Measurements from ENCODE around the gene DAD1. TPM values are rescaled to one million over a fixed set of nuclear protein-coding genes. Genes with fewer than 3 reads are reported as not detected.
"Not testable (repeated sequence)": the region's sequence is repeated elsewhere in the genome, so short reads cannot be mapped to it uniquely, and the experiment has no call there.

DAD1 gene
- total RNA-seq, 1 donor from 2014 or later: 185 TPM

DNA sequence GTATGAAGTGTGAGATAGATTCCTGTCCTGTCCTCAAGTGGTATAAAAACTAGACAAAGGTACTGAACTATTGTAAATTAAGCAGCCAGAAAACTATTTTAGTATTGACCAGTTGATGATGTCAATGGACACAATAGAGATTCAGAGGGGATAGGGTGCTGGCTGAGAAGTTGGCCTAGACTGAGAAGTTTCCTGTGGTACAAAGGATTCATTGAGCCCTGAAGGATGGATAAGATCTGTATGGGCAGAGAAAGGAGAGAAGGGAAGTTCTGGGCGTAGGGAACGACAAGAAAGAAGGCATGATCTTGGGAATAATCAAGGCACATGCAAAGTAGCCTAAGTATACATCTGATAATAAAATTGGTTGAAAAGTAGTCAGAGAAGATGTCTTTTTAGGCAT lies 44.6 kb downstream of the DAD1 start:
- DNase-seq (ENCODE audit: low spot score): no peak
- H3K36me3 ChIP-seq: no peaks in the 10 kb centered on the region
- TF ChIP-seq EZH2 (IDR thresholded peaks at IDR 0.05) (no peak), EZH2phosphoT487 (IDR thresholded peaks at IDR 0.05) (no peak)
- H3K9me3 Mint-ChIP-seq: no peaks in the 10 kb centered on the region
- no peak overlapping the region for H2AFZ ChIP-seq (replicated peaks)
- H3K27me3 Mint-ChIP-seq (ENCODE audit: insufficient read depth, low read depth): peaks cover 2% of the 10 kb centered on the region
- H3K4me1 ChIP-seq: peaks cover 14% of the 10 kb centered on the region
- H3K9me3 ChIP-seq (ENCODE audit: low read depth): no peaks in the 10 kb centered on the region
- H3K27ac Mint-ChIP-seq: no peak overlapping the region
- no peaks in the 10 kb centered on the region for H3K36me3 Mint-ChIP-seq
- no peak overlapping the region for H3K27ac ChIP-seq
- H3K79me2 ChIP-seq (ENCODE audit: low read depth): no peaks in the 10 kb centered on the region
- no peak overlapping the region for H3K4me3 Mint-ChIP-seq
- no peak overlapping the region for H3K4me2 ChIP-seq
- no peak overlapping the region for H3K4me3 ChIP-seq
- peaks cover 2% of the 10 kb centered on the region for H3F3A ChIP-seq (ENCODE audit: low read depth)
- no peak overlapping the region for H3K9ac ChIP-seq
- peaks cover 15% of the 10 kb centered on the region for H3K4me1 Mint-ChIP-seq
- peaks cover 22% of the 10 kb centered on the region for H3K27me3 ChIP-seq
- H4K20me1 ChIP-seq (ENCODE audit: low read depth): no peaks in the 10 kb centered on the region

DNA sequence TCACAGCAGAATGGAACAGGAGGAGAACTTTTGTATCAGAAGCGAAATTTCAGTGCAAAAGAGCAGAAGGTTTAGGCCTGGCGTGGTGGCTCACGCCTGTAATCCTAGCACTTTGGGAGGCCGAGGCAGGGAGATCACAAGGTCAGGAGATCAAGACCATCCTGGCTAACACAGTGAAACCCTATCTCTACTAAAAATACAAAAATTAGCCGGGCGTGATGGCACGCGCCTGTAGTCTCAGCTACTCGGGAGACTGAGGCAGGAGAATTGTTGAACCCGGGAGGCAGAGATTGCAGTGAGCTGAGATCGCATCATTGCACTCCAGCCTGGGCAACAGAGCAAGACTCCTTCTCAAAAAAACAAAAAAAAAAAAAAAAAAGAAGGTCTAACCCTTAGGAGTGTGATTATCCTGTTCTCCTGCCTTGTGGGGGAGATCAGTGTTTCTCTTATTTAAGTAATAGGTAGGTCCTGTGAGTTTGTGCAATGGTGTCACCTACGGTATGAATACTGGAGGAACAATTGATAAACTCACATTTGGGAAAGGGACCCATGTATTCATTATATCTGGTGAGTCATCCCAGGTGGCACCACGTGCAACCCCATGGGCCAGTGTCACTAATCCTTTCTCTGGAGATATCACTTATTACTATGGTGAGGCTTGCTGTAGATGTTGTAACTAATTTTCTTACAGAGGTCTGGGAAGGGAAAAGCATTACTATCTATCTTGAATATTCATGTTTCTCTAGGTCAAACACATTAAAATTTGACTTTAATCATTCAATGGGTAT lies 45.3 kb downstream of the DAD1 start:
- H3K27me3 ChIP-seq: peaks cover 22% of the 10 kb centered on the region
- H3K27me3 Mint-ChIP-seq (ENCODE audit: insufficient read depth, low read depth); H3K4me3 ChIP-seq: not testable (repeated sequence)

DNA sequence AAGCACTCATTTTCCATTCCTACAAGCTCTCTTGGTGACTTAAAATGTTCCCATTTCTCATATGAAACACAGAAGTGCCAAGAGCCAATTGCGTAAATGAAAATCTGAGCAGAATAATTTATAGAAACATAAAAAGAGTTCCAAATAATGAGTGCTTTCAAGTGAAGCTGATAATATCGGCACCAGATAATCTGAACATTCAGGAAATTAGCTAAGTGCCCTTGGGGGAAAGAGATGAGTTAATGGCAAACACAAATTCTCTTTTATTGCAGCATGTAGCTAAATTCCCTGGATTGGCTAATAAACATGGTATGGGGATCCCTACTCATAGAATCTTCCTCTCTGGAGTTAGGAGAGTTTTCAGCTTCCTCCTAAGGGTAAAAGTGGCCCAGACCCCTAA lies 46.7 kb downstream of the DAD1 start:
- peaks cover 2% of the 10 kb centered on the region for H3K27me3 Mint-ChIP-seq (ENCODE audit: insufficient read depth, low read depth)

More for the DNA sequence above, 45.3 kb downstream of the DAD1 start:
- not testable (repeated sequence) for H3K9me3 ChIP-seq (ENCODE audit: low read depth); H3K9ac ChIP-seq; H2AFZ ChIP-seq (replicated peaks); H3K4me2 ChIP-seq; H3F3A ChIP-seq (ENCODE audit: low read depth); H3K27ac ChIP-seq; H3K36me3 Mint-ChIP-seq; H3K27ac Mint-ChIP-seq; DNase-seq (ENCODE audit: low spot score); H3K79me2 ChIP-seq (ENCODE audit: low read depth); H3K4me3 Mint-ChIP-seq; H3K9me3 Mint-ChIP-seq; H3K36me3 ChIP-seq; H4K20me1 ChIP-seq (ENCODE audit: low read depth)
- H3K4me1 Mint-ChIP-seq: peaks cover 11% of the 10 kb centered on the region
- peaks cover 14% of the 10 kb centered on the region for H3K4me1 ChIP-seq

DNA sequence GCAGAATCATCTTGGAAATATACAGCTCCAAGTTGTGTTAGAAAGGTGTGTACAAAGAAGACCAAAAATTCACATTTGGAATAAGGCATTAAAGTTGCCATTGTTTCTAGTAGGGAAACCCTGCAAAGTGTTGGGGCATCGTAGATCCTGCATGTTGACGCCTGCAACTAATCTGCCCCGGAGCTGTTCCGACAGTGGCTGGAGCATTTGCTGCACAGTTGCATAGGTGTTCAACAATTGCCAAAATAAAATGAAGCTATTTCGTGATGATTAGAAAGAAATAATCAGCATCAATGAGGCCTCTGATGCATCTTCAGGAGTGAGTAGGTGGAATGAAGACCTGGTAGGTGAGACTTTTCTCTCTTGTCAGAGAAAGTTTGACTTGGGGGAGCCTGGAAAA lies 47.3 kb downstream of the DAD1 start:
- H3K27me3 Mint-ChIP-seq (ENCODE audit: insufficient read depth, low read depth): peaks cover 5% of the 10 kb centered on the region
- no peaks in the 10 kb centered on the region for H3K79me2 ChIP-seq (ENCODE audit: low read depth)
- no peak overlapping the region for H3K4me3 Mint-ChIP-seq

More for the DNA sequence above, 46.7 kb downstream of the DAD1 start:
- no peak for DNase-seq (ENCODE audit: low spot score)
- TF ChIP-seq, protein P1, sequence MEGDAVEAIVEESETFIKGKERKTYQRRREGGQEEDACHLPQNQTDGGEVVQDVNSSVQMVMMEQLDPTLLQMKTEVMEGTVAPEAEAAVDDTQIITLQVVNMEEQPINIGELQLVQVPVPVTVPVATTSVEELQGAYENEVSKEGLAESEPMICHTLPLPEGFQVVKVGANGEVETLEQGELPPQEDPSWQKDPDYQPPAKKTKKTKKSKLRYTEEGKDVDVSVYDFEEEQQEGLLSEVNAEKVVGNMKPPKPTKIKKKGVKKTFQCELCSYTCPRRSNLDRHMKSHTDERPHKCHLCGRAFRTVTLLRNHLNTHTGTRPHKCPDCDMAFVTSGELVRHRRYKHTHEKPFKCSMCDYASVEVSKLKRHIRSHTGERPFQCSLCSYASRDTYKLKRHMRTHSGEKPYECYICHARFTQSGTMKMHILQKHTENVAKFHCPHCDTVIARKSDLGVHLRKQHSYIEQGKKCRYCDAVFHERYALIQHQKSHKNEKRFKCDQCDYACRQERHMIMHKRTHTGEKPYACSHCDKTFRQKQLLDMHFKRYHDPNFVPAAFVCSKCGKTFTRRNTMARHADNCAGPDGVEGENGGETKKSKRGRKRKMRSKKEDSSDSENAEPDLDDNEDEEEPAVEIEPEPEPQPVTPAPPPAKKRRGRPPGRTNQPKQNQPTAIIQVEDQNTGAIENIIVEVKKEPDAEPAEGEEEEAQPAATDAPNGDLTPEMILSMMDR (IDR thresholded peaks at IDR 0.05): no peak
- no peak for TF ChIP-seq EZH2phosphoT487 (IDR thresholded peaks at IDR 0.05)
- TF ChIP-seq EZH2 (IDR thresholded peaks at IDR 0.05): no peak
- Histone ChIP-seq H4K20me1 (ENCODE audit: low read depth) (no peaks in the 10 kb centered on the region), H3K27ac (no peak overlapping the region), H3K9ac (no peak overlapping the region), H3K4me1 (peaks cover 14% of the 10 kb centered on the region), H3K4me3 (no peak overlapping the region), H3F3A (ENCODE audit: low read depth) (peaks cover 2% of the 10 kb centered on the region), H3K4me2 (no peak overlapping the region), H3K79me2 (ENCODE audit: low read depth) (no peaks in the 10 kb centered on the region), H3K9me3 (ENCODE audit: low read depth) (no peaks in the 10 kb centered on the region), H3K36me3 (no peaks in the 10 kb centered on the region), H2AFZ (replicated peaks) (no peak overlapping the region), H3K27me3 (peaks cover 13% of the 10 kb centered on the region)
- Mint-ChIP-seq H3K4me1 (peaks cover 11% of the 10 kb centered on the region), H3K4me3 (no peak overlapping the region), H3K36me3 (no peaks in the 10 kb centered on the region), H3K9me3 (no peaks in the 10 kb centered on the region), H3K27ac (no peak overlapping the region)

More for the DNA sequence above, 47.3 kb downstream of the DAD1 start:
- TF ChIP-seq, protein P1 (IDR thresholded peaks at IDR 0.05): no peak
- TF ChIP-seq EZH2phosphoT487 (IDR thresholded peaks at IDR 0.05): no peak
- Mint-ChIP-seq H3K36me3 (no peaks in the 10 kb centered on the region), H3K9me3 (no peaks in the 10 kb centered on the region), H3K4me1 (peaks cover 9% of the 10 kb centered on the region), H3K27ac (no peak overlapping the region)
- no peaks in the 10 kb centered on the region for H3K9me3 ChIP-seq (ENCODE audit: low read depth)
- H3K36me3 ChIP-seq: no peaks in the 10 kb centered on the region
- no peaks in the 10 kb centered on the region for H4K20me1 ChIP-seq (ENCODE audit: low read depth)
- H3K4me1 ChIP-seq: peaks cover 8% of the 10 kb centered on the region
- no peak overlapping the region for H3K27ac ChIP-seq
- H3F3A ChIP-seq (ENCODE audit: low read depth): peaks cover 2% of the 10 kb centered on the region
- DNase-seq (ENCODE audit: low spot score): no peak
- peaks cover 12% of the 10 kb centered on the region for H3K27me3 ChIP-seq
- no peak overlapping the region for H3K4me2 ChIP-seq
- H2AFZ ChIP-seq (replicated peaks): no peak overlapping the region
- no peak overlapping the region for H3K9ac ChIP-seq
- H3K4me3 ChIP-seq: no peak overlapping the region

Data from neural progenitor cell (in vitro differentiated cells).